NCI-H748 (cell line): ENCODE measurements around the gene VWA8.
A peak's percentile ranks its signal among the peaks of the same experiment; 100 is the strongest.

ENCODE experiments used
- DNase-seq: peaks from one replicate; lab custom pipeline; 2025; ENCODE audit not compliant: unreplicated experiment; lab: John Stamatoyannopoulos, UW

The VWA8 gene

DNA sequence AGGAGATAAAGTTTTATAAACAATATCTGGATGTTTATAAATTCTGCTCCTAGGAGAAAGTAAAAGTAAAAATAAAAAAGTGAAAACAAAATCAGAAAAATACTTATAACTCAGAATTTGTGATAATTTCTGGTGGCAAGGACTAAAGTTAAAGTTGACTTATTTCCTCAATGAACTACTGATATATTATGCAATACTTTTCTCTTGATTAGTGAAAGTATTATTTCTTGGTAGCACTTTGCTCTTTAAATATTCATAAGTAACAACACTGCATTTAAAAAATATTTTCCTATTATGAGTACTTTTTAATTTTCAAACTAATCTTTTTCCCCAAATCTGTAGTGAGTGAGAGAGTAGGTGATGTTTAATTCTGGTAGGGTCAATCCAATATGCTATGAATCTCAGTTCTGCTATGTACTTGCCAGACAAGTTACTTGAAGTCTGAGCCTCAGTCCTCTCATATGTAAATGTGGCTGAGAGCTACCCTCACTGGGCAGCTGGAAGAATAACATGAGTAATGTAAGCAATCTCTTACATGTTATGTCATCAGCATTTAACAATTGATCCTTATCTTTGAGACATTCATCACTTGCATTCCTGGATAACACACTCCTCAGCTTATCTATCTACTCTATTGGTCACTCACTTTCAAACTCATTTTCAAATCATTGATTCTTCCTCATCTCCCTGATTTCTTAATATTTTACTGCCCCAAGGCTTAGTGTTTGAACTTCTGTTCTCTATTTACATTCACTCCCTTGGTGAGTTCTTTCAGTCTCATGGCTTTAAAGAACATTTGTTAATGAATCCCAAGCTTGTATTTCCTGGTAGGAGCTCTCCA, 264.5 kb downstream of the VWA8 start:
- DNase-seq = no peak

DNA sequence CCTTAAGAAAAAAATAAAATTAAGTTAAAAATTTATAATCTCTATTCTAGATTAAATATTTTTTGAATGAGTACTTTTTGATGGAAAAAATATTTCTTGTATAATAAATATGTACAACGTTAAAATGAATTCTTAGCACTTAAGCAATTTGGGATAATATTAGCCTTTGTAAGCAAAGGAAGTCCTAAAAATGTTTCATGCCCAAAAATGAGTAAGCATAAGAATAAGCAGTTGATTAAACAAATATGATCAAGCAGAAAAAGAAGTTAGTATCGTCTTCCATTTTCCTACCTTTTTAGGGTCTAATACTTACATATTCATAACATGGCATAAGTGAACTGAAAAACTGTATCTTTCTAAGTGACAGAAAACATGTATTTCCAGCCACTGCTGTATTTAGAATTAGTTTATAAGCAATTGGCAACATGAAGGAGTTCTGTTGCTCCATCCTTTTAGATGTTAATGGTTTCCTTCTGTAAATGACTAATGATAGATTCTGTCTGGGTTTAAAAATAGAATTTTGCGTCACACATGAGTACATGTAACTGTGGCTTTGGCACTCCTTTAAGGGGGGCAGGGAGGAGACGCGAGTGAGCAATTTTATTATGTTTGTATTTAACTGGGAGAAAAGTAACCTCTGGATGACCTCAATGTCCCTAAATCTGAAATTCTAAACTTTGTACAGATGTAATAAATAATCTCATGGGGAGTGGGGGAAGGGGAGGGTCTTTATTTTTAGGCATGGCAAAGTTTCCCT, 266.2 kb downstream of the VWA8 start:
- DNase-seq = no peak

DNA sequence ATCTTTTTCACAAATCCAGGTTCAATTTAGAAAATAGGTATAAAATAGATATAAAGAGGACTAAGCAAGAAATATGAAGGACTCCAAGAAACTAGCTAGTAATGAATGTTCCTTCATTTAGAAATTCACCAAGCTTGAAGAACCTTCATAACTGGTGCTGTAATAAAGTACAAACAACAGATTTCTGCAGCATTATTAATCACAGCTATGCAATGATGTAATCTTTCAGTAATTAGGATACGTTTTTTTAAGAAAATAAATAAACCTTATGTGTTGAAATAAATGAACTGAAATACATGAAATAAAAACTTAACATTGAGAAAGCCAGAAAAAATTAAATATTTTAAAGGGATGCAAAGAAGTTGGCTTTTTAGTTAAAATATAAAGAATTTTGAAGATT, 267.5 kb downstream of the VWA8 start:
- no peak for DNase-seq

DNA sequence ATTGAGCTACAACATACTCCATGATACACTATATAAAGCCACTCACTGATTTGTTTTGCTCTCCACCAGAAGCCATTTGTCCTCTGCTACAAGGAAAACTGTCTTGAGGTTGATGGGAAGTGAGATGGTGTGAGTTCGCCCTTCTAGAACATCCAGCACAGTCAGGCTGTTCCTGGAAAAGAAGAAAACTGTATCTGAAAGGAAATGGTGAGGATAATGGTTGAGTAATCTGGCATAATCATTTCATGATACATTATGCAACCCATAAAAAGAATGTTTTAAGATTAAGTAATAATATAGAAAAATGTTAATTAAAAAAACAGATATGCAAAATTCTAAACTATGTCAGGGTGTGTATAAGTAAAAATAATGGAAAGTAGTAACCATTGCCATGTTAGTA, 269.6 kb downstream of the VWA8 start:
- no peak for DNase-seq

DNA sequence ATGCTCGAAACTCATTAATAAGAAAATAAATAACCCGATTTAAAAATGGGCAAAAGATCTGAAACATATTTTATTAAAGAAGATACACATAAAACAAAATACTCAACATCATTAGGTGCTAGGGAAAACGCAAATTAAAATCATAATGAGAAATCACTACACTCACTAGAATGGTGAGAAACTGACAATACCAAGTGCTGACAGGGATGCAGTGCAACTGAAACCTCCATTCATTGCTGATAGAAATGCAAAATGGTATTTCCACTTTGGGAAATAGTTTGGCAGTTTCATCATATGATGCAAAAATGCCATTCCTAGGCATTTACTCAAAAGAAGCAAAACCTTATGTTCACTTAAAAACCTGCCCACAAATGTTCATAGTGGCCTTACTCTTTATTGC, 278.1 kb downstream of the VWA8 start:
- no peak for DNase-seq

DNA sequence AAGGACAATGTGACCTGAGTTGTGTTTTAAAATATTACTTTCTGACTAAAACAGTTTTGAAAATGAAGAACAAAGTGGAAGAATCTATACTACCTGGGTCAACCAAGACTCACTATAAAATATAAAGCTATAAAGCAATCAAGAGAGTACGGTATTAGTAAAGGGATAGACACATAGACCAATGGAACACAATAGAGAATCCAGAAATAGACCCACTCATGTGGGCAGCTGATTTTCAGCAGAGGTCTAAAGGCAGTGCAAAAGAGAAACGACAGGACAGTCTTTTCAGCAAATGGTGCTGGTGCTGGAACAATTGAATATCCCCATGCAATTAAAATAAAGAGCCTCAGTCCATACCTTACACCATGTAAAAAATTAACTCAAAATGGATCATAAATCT, 278.9 kb downstream of the VWA8 start:
- no peak for DNase-seq

DNA sequence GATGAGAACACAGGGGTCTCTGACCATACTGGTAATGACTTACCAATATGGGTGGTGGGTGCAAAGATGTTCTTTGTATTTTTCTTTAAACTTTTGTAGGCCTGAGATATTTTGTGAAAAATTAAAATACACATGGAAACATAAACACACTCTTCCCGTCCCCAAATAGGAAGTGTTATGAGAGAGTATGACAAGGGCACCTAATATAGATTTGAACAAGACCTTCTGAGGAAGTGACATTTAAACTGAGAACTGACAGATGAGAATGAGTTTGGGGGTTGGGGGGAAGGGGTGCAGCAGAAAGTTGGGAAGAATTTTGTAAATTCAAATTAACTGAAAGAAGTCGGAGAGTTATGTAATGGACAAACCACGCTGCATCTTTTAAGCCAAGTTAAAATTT, 279.3 kb downstream of the VWA8 start:
- no peak for DNase-seq

DNA sequence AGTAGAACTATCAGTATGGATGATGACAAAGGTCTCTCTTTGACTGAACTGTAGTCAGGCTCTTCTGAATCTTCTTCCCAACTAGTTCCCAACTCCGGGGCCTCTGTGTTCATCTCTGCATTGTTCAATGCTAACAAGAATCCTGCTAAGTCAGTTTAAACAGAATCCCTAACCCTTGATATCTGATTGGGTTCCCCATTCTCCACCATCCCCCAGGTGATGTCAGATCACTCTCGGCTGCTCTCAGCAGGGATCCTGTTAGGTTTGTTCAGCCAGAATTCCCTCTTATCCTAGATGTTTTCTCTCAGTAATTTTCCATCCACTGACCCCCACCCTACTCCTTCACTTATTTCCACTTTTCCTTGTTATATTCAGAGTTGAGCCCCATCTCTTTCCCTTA, 280.0 kb downstream of the VWA8 start:
- no peak for DNase-seq

DNA sequence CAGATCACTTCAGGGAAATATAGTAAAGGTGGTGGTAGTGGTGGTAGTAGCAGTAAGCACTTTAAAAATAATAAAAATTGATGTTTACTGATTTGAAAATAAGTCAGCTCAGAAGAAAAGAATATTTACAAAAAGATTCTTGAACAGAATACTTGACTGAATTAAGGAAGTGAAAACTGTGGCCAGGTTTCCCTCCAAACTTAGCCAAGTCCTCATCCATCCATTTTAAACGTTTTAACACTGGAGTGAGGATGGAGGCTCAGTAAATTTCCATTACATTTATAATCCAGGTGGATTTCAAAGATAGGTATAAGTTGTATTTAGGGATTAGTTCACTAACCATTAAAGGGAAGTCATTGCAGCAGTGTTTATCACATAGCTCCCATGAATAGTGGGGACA, 282.1 kb downstream of the VWA8 start:
- no peak for DNase-seq

DNA sequence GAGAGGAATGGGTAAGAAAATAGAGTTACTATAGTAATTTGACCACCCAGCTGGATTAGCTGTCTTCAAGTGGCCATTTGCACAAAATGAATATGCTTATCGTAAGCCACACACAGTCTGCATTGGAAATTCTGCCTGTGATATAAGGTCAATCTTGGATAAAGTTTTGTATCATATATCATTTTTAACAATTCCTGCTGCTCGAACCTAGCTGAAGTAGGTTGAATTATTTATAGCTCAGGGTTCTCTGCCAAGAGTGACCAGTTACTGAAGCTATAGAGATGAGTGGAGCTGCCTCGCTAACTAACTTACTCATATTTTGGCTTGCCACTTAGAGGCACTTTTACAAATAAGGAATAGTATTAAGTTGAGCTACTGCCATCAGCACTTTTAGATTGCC, 282.7 kb downstream of the VWA8 start:
- DNase-seq = no peak

DNA sequence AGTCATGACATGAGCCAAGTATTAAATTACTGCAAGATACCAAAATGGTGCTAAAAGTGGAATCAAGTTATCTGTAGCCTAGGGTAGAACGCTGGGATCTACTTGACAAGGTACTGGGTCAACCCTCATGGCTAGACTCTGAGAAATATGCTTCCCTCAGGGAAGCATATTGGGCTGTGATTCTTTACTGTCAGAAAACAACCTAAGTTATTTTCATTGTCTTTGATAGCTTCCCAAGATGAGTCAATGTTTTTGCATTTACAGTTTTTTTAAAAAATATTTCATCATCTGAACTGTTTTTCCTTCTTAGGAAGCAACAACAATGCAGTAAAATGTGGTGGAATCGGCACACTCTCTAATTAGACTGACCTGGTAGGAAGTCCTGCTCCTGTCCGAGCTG, 285.6 kb downstream of the VWA8 start:
- no peak for DNase-seq

DNA sequence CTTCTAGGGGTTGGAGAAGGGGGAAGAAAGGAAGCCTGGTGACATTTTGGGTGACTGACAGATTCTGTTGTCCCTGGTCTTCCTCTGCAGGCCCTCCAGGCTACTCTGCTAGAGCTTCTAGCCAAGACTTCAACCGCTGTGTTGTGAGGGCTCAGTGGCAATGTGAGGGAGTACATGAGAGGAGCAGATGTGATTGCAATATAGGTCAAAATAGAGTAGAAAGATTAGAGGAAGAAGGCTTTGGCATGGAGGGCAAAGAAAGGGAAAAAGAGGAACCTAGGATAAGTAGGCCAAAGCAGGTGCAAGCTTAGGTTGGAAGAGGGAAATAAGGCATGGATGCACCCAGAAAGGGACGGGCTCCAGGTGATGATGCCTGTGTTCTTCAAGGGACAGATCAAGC, 286.7 kb downstream of the VWA8 start:
- DNase-seq = no peak

DNA sequence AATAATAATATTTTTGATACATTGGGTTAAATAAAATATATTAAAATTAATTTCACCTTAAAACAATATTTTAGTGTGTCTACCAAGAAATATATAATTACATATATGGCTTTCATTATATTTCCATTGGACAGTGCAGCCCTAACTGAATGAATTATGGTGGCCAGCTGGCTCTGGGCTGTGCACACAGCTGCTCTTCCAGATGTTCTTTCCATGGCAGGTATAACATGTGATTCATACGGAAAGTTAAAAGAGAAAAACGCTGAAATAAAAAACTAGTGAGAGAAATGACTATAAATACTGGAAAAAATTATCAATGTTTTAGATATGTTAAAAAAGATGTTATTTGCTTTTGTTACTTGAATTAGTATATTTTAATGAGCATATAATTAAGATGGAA, 287.3 kb downstream of the VWA8 start:
- DNase-seq = no peak

DNA sequence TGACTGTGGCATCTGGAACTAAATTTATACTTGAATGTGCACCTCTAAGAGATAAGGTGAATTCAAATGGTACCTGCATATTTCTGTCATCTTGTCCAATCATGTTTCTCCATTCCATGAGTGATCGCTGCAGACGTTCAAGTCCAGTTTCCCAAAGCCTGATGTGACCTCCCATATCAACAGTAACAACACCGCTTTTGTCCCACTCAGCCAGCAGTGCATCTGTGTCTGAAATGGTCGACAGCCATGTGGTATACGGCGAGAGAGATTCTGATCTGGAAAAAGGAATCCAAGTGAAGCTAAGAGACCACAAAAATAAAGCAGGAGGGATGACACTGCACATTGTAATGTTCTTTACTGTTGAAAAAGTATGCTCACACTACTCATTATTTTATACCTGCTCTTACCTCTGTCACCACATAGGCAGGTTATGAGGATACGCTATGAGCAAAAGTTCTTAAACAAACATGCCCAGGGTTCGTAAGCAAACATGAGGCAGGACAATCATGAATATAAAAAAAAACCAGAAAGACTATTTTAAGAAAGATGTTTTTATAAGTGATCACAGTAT, 290.0 kb downstream of the VWA8 start:
- no peak for DNase-seq

DNA sequence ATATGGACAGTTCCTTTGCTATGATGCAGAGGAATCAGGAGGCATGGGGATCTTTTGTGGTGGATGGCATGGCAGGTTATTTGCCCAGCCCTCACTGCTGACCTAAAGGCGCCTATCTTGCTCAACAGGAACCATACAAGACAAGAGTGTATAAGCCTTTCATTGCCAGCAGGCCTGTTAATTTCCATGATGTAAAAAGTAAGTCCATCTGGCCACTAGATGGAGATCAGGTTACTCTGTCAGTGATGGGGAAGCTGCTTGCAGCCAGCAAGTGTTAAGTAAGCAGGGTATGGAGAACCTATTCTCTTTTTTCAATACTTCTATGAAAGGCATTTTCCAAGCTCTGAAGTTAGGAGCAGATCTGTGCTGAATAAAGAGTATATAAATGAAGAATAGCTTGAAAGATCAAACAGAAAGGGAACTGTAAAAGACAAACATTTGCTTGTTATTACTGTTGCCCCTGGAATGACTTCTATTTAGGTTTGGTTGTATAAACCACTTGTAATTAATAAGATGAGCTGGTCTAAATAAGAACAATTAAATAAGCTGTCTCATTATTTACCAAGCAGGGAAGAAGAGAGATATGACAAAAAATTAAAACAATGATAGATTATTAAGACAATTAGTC, 292.7 kb downstream of the VWA8 start:
- DNase-seq = peak; percentile 86

DNA sequence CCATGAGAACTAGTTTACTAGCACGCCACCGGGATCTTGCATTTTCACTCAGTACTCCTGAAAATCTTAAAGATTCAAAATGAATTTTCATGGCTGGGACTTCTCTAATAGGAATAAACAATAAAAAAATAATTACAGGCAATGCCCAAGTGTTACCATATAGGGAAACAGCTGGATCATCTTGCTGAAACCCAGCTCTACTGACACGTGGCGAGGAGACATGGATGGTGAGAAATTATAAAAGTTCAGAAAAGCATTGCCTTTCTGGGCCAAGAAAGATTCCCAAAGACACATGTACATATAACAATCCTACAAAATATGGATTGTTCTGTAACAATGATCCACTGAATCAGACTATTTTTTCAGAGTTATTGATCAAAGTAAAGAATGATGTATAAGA, 294.3 kb downstream of the VWA8 start:
- DNase-seq = no peak

DNA sequence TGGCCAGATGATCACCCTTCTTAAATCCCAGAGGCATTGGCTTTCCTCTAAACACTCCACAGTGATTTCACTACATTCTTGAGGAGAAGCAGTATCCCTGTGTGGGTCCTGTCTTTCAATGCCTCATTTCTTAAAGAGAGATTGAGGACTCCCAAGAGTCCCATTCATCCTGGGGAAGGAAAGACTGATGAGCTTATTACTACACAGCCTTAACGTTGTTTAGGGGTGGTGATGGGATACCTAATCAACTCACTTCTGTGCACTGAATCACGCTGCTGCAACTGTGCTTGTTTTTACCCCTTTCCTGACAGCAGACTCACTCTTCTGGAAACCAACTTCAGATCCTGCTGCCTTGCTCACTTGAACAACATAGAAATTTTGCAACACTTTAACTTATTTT, 300.5 kb downstream of the VWA8 start:
- no peak for DNase-seq

DNA sequence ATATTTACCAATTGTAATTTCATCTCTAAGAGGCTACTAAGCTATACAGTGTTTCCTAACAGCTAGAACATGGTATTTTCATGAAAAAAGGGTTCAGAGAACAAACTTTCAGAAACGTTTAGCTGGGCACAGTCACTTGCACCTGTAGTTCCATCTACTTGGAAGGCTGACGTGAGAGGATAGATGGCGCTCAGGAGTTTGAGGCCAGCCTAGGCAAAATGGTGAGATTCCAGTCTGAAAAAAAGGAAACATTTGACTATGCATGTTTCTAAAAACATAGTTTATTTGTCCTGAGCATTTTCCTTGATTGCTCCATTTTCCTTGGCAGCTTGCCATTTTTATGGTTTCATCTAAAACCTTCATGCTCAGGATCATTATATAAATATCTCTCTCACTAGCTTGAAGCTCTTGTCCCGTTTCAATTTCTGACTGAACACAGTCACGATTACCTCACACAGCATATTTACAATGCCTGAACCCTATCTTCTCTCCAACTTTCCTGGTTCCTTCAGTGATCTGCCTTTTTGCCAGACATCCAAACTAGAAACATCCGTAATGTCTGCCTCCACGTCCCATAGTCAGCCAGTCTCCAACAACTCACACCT, 302.8 kb downstream of the VWA8 start:
- DNase-seq = no peak

DNA sequence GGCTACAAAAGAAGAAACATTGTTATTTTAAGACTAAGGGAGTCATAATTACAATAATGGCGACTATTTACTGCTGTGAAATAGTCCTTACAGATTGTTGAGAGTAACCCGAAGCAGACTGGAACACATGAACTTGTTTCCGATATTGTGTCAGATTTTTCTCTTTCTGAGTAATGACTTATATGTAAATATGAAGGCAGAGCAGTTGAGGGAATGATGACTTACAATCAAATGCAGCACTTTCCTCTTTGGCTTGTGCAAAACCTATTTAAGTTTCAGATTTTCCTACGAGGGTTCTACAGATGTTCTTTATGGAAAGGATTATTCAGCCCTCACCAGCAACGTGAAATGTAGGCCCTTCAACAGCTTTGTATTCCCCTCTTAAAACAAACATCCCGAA, 304.9 kb downstream of the VWA8 start:
- DNase-seq = no peak

DNA sequence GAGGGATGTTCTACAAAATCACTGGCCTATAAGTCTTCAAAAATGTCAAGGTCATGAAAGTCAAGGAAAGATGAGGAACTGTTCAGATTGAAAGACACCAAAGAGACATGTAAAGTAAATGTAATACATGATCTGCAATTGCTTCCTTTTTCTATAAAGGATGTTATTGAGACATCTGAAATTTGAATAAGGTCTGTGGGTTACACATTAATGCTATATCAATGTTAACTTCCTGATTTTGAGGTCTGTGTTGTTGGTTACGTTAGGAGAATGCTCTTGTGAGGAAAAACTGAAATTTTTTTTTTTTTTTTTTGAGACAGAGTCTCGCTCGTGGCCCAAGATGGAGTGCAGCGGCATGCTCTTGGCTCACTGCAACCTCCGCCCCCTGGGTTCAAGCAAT, 306.1 kb downstream of the VWA8 start:
- DNase-seq = no peak

DNA sequence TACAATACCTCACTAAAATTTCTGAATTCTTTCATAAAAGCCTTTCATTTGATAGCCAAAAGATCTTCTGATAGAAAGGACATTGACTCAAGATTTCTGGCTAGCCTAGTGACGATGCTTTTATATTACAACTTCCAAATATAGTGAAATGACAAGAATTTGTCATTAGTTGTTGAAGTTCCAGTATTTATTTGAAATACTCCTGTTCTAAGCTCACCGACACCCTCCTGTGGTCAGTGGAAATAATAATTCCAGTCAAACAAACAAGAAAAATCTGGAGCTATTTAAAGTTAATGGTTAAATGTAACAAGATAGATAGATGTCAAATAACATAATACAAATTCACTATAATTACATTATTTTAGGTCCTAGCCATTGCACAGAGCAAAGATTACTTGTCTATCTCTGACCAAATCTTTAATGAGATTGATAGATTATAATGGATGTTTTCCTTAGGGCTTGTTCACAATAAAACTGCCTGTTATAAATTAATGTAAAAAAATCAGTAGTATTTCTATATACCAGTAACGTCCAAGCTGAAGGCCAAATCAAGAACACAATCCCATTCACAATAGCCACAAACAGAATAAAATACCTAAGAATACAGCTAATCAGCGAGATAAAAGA, 308.1 kb downstream of the VWA8 start:
- DNase-seq = peak; percentile 31
